IPS-18a (cell line): Measurements from ENCODE around the gene CFAP46.

Experiments used
- H3K27ac ChIP-seq: one replicate; pipeline ENCODE4 v1.5.1; 2013; ENCODE audit warnings: low read length
- H3K27me3 ChIP-seq: one replicate; pipeline ENCODE4 v1.6.1; 2013; ENCODE audit warnings: mild to moderate bottlenecking, low read length; ENCODE audit not compliant: control insufficient read depth, insufficient read depth
- H3K36me3 ChIP-seq: one replicate; pipeline ENCODE4 v1.6.1; 2013; ENCODE audit warnings: low read depth, low read length; ENCODE audit not compliant: control insufficient read depth
- H3K4me1 ChIP-seq: one replicate; pipeline ENCODE4 v1.6.1; 2013; ENCODE audit warnings: low read depth, low read length; ENCODE audit not compliant: control insufficient read depth
- H3K4me3 ChIP-seq: one replicate; pipeline ENCODE4 v1.5.1; 2013; ENCODE audit warnings: low read length
- H3K9ac ChIP-seq: one replicate; pipeline ENCODE4 v1.6.1; 2013; ENCODE audit warnings: mild to moderate bottlenecking, low read length, moderate library complexity
- H3K9me3 ChIP-seq: one replicate; pipeline ENCODE4 v1.6.1; 2013; ENCODE audit warnings: low read depth, low read length; ENCODE audit not compliant: control insufficient read depth

CFAP46 gene

GRCh38 chr10:132770061-132771021 lies 172.0 kb downstream of the CFAP46 start:
- Histone ChIP-seq H3K27ac (no peak overlapping the region), H3K9me3 (no peaks in the 10 kb centered on the region), H3K27me3 (no peaks in the 10 kb centered on the region), H3K9ac (no peak overlapping the region), H3K36me3 (no peaks in the 10 kb centered on the region), H3K4me3 (no peak overlapping the region), H3K4me1 (no peaks in the 10 kb centered on the region)

DNA sequence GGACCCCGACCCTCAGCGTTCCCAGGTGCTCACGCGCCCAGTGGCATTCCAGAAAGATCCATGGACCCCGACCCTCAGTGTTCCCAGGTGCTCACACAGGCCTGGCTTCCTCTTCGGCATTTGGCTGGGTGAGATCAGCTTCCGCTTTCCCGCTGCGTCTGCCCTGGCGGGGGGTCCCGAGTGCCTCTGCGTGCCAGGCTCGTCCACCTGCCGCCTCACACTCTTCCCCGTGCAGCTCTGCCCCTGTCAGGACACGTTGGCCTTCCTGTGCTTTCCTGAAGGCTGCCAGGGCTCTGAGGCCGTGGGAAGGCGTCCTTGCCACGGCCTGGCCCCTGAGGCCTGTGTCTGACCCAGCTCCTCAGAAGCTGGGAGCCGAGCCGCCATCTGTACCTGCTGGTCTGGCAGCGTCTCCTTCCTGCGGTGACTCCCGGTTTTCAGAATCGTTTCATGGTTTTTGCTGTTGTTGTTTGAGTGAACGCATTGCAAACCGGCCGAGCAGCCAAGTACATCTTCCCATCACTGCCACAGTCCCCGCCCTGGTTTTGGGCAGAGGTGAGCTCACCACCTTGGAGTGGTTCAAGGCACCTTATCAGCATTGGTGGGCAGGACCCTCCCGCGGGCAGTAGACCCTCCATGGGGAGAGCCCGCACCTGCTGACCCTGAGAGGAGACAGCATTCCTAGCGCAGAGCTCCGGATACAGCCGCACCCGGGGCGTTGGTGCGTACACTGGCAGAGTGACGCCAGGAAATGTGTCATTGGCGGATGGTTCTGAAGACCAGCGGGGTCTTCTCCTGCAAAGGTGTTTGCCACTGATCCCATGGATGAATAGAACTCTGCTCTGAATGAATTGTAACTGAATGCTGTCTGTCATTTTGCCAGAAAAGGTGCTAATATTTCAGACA lies 173.8 kb downstream of the CFAP46 start:
- no peak overlapping the region for H3K27ac ChIP-seq
- H3K9ac ChIP-seq: no peak overlapping the region
- H3K27me3 ChIP-seq: no peaks in the 10 kb centered on the region
- no peaks in the 10 kb centered on the region for H3K9me3 ChIP-seq
- H3K36me3 ChIP-seq: no peaks in the 10 kb centered on the region
- H3K4me1 ChIP-seq: no peaks in the 10 kb centered on the region
- no peak overlapping the region for H3K4me3 ChIP-seq

DNA sequence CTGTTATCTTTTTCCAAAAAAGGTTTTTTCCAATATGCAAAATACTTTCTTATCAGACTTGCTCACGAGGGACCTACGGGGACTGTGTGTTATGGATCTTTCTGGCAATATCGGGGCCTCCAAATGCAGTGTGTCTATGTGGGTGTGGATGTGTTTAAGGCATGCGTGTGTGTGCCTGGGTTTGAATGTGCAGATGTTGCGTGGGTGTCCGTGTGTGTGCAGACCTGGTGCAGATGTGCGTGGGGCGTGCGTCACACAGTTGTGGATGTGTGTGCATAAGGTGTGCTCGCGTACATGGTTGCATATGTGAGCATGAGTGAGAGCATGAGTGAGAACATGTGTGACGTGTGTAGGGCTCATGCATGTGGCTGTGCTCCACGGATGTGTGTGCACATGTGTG lies 176.1 kb downstream of the CFAP46 start:
- Histone ChIP-seq H3K4me3 (no peak overlapping the region), H3K36me3 (no peaks in the 10 kb centered on the region), H3K9ac (no peak overlapping the region), H3K27ac (no peak overlapping the region), H3K4me1 (no peaks in the 10 kb centered on the region), H3K27me3 (no peaks in the 10 kb centered on the region), H3K9me3 (no peaks in the 10 kb centered on the region)

- no peaks in the 10 kb centered on the region for H3K9me3 ChIP-seq
- H3K9ac ChIP-seq: no peak overlapping the region
- H3K27me3 ChIP-seq: no peaks in the 10 kb centered on the region
- no peak overlapping the region for H3K4me3 ChIP-seq
- no peak overlapping the region for H3K27ac ChIP-seq
- H3K4me1 ChIP-seq: no peaks in the 10 kb centered on the region
- H3K36me3 ChIP-seq: no peaks in the 10 kb centered on the region
These were observed 176.9 kb downstream of the CFAP46 start for GRCh38 chr10:132765435-132765834.

DNA sequence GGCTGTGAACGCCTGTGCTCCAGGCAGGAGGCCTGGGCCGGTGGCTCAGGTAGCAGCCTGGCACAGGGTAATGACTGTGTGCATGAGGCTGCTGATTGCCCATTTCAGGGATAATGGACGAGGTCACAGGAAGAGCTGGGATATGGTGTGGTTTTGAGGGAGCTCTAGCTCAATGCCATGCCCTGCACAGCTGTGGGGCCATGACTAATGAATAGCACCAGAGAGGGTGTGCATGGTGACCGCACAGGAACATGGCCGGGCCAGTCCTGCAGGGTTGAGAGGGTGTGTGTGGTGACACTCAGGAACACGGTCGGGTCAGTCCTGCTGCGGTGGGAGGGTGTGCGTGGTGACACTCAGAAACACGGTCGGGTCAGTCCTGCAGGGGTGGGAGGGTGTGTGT lies 178.3 kb downstream of the CFAP46 start:
- no peaks in the 10 kb centered on the region for H3K9me3 ChIP-seq
- H3K27ac ChIP-seq: no peak overlapping the region
- no peaks in the 10 kb centered on the region for H3K36me3 ChIP-seq
- H3K4me3 ChIP-seq: no peak overlapping the region
- no peak overlapping the region for H3K9ac ChIP-seq
- no peaks in the 10 kb centered on the region for H3K4me1 ChIP-seq
- H3K27me3 ChIP-seq: no peaks in the 10 kb centered on the region

- H3K27me3 ChIP-seq: no peaks in the 10 kb centered on the region
These were observed 178.8 kb downstream of the CFAP46 start for GRCh38 chr10:132763545-132763944.

DNA sequence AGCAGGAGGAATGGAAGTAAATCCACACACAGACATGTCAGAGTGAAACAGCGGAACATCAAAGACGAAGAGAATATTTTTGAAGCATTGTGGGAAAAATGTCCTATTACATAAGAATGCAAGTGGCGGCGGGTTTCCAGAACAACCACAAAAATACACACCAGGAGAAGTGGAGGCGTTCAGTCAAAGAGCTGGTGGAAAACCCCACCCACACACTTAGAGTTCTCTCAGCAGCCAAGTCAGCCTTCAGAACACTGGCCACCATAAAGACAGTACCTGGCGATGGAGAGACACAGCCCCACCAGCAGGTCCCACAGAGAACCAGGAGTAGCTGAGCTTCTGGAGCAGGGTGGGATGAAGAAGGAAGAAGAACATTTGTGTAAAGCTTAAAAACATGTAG lies 180.1 kb downstream of the CFAP46 start:
- no peaks in the 10 kb centered on the region for H3K9me3 ChIP-seq
- H3K36me3 ChIP-seq: no peaks in the 10 kb centered on the region
- no peak overlapping the region for H3K9ac ChIP-seq
- H3K4me3 ChIP-seq: no peak overlapping the region
- no peak overlapping the region for H3K27ac ChIP-seq
- no peaks in the 10 kb centered on the region for H3K4me1 ChIP-seq
- H3K27me3 ChIP-seq: no peaks in the 10 kb centered on the region

More at GRCh38 chr10:132763545-132763944, 178.8 kb downstream of the CFAP46 start:
- Histone ChIP-seq H3K27ac (no peak overlapping the region), H3K36me3 (no peaks in the 10 kb centered on the region), H3K9ac (no peak overlapping the region), H3K4me3 (no peak overlapping the region), H3K9me3 (no peaks in the 10 kb centered on the region), H3K4me1 (no peaks in the 10 kb centered on the region)

DNA sequence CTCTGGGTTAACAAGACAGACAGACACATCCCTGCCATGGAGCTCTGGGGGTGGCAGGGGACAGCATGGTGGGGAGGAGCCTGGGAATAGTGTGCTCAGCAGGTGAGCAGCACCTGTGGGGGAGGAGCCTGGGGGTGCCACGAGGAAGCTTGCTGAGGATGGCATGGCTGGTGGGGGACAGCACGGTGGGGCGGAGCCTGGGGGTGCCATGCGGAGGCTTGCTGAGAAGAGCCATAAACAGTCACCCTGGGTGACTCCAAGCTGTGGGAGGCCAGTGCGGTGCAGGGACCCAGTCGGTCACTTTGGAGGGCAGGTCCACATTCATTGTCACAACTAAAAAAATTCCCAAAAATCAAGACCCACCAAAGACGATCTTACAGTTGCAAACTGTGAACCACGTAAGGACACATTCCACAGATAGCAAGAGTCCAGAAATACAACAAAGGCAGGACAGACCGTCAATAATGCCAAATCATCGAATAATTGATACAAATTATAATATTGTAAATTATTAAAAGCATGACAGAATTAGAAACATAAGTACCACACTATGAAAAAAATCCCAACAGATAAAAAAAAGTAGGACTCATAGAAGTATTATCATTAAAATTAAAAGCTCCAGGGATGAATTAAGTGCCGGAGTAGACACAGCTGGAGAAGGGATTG lies 180.8 kb downstream of the CFAP46 start:
- Histone ChIP-seq H3K4me1 (no peaks in the 10 kb centered on the region), H3K9me3 (no peaks in the 10 kb centered on the region), H3K9ac (no peak overlapping the region), H3K36me3 (no peaks in the 10 kb centered on the region), H3K4me3 (no peak overlapping the region), H3K27ac (no peak overlapping the region), H3K27me3 (no peaks in the 10 kb centered on the region)

- H3K27ac ChIP-seq: no peak overlapping the region
- no peaks in the 10 kb centered on the region for H3K4me1 ChIP-seq
- no peaks in the 10 kb centered on the region for H3K9me3 ChIP-seq
- H3K27me3 ChIP-seq: no peaks in the 10 kb centered on the region
- H3K36me3 ChIP-seq: no peaks in the 10 kb centered on the region
- H3K9ac ChIP-seq: no peak overlapping the region
- no peak overlapping the region for H3K4me3 ChIP-seq
These were observed 183.5 kb downstream of the CFAP46 start for GRCh38 chr10:132758865-132759264.
